ENCODE measurements around the gene AUTS2. TPM values are rescaled to one million over a fixed set of nuclear protein-coding genes. Genes with fewer than 3 reads are reported as not detected.

Gene AUTS2
- polyA plus RNA-seq, 3 donors, result 0.08 to 0.35 TPM; not detected in 1

DNA sequence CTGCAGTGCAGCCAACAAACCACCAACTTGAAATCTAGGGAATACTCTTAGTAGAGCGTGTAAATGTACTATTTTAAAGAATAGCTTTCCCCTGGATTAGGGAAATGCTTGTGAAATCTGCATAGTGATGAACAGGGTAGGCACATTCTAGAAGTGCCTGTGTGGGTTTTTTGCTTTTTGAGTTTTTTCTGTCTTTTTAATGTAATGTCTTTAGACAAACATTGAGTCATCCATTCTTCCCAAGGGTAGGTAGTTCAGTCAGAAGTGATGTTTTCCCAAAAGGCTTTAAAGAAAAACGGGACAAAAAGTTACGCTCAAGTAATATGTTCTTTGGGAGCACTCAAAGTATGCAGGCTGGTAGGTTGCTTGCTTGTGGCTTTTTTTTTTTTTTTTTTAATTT lies 130.0 kb downstream of the AUTS2 start:
- peaks cover 0 to 6% (median 2%) of the 10 kb centered on the region in 7 donors for H3K9me3 Mint-ChIP-seq
- no peak overlapping the region for H3K4me3 Mint-ChIP-seq
- no peak overlapping the region for H3K4me2 ChIP-seq (replicated peaks; ENCODE audit: extremely low read depth, low read length, poor library complexity, severe bottlenecking)
- no peaks in the 10 kb centered on the region for H3K27me3 ChIP-seq (ENCODE audit: control insufficient read depth in 2 of 2, insufficient read depth in 2 of 2, low read length in 2 of 2)
- H3K4me1 ChIP-seq (ENCODE audit: control insufficient read depth in 1 of 2, insufficient read depth in 2 of 2, low read length in 2 of 2), result no peaks in the 10 kb centered on the region
- no peaks in the 10 kb centered on the region for H4K20me1 ChIP-seq (ENCODE audit: insufficient read depth, low read length)
- H3K9ac ChIP-seq (ENCODE audit: insufficient read depth, low read length, poor library complexity, severe bottlenecking), result no peak overlapping the region
- H3K27me3 Mint-ChIP-seq (ENCODE audit: low read depth in 3 of 3), result no peaks in the 10 kb centered on the region
- DNase-seq, result no peak
- H3K9me3 ChIP-seq (replicated peaks in 1 of 2; ENCODE audit: control insufficient read depth in 1 of 2, insufficient read depth in 1 of 2, low read length in 2 of 2), result no peaks in the 10 kb centered on the region
- no peak overlapping the region for H2AFZ ChIP-seq (ENCODE audit: insufficient read depth, low read depth, low read length, poor library complexity, severe bottlenecking)
- no peaks in the 10 kb centered on the region for H3K36me3 Mint-ChIP-seq
- no peaks in the 10 kb centered on the region for H3K79me2 ChIP-seq (ENCODE audit: insufficient read depth, low read length)
- WGBS (ENCODE audit: insufficient coverage), result no CpG with 5 or more reads among the region's 3 CpGs
- H3K27ac ChIP-seq (ENCODE audit: low read depth in 1 of 2, low read length in 2 of 2), result no peak overlapping the region
- H3K27ac Mint-ChIP-seq, result no peak overlapping the region
- H3K4me3 ChIP-seq (replicated peaks in 1 of 3; ENCODE audit: low read depth in 2 of 3, low read length in 3 of 3), result no peak overlapping the region
- no peaks in the 10 kb centered on the region for H3K4me1 Mint-ChIP-seq
- intact Hi-C loops (cut with micrococcal nuclease), result no loop called here
- TF ChIP-seq CTCF (IDR thresholded peaks at IDR 0.05), result no peak
- no peaks in the 10 kb centered on the region for H3K36me3 ChIP-seq (replicated peaks in 1 of 2; ENCODE audit: control insufficient read depth in 1 of 2, insufficient read depth in 2 of 2, low read length in 2 of 2)

DNA sequence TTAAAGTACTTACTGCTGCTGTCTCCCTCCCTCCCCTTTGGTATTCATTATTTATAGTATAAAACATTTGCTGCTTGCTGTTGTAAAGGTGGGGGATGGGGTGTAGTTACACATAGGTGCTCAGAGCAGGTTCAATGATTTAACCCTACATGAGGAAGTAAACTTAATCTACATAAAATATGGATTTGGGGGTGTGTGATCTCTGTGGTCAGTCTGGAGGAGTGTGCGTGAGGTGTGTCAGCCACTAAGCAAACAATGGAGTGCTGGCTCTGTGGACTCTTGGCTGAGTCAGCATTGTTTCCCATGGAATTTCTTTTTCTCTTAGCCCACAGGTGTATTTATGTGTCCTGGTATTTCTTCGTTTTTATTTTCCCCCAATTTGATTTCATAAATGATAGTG lies 133.9 kb downstream of the AUTS2 start:
- Histone ChIP-seq H3K36me3 (replicated peaks in 1 of 2; ENCODE audit: control insufficient read depth in 1 of 2, insufficient read depth in 2 of 2, low read length in 2 of 2) (no peaks in the 10 kb centered on the region), H3K4me3 (replicated peaks in 1 of 3; ENCODE audit: low read depth in 2 of 3, low read length in 3 of 3) (no peak overlapping the region), H2AFZ (ENCODE audit: insufficient read depth, low read depth, low read length, poor library complexity, severe bottlenecking) (no peak overlapping the region), H4K20me1 (ENCODE audit: insufficient read depth, low read length) (no peaks in the 10 kb centered on the region), H3K27me3 (ENCODE audit: control insufficient read depth in 2 of 2, insufficient read depth in 2 of 2, low read length in 2 of 2) (no peaks in the 10 kb centered on the region), H3K9me3 (replicated peaks in 1 of 2; ENCODE audit: control insufficient read depth in 1 of 2, insufficient read depth in 1 of 2, low read length in 2 of 2) (no peaks in the 10 kb centered on the region), H3K79me2 (ENCODE audit: insufficient read depth, low read length) (no peaks in the 10 kb centered on the region), H3K4me1 (ENCODE audit: control insufficient read depth in 1 of 2, insufficient read depth in 2 of 2, low read length in 2 of 2) (no peaks in the 10 kb centered on the region), H3K27ac (ENCODE audit: low read depth in 1 of 2, low read length in 2 of 2) (no peak overlapping the region), H3K4me2 (replicated peaks; ENCODE audit: extremely low read depth, low read length, poor library complexity, severe bottlenecking) (no peak overlapping the region), H3K9ac (ENCODE audit: insufficient read depth, low read length, poor library complexity, severe bottlenecking) (no peak overlapping the region)
- Mint-ChIP-seq H3K4me1 (no peaks in the 10 kb centered on the region), H3K9me3 (no peaks in the 10 kb centered on the region), H3K27ac (no peak overlapping the region), H3K27me3 (ENCODE audit: low read depth in 3 of 3) (no peaks in the 10 kb centered on the region), H3K36me3 (no peaks in the 10 kb centered on the region), H3K4me3 (no peak overlapping the region)
- WGBS (ENCODE audit: insufficient coverage), result no CpG with 5 or more reads among the region's 2 CpGs
- DNase-seq, result no peak
- no peak for TF ChIP-seq CTCF (IDR thresholded peaks at IDR 0.05)
- intact Hi-C loops (cut with micrococcal nuclease), result no loop called here

All from CD14-positive monocyte (primary cell).